Measurements from ENCODE around the gene FZR1.
A peak's percentile ranks its signal among the peaks of the same experiment; 100 is the strongest.

FZR1 gene

DNA sequence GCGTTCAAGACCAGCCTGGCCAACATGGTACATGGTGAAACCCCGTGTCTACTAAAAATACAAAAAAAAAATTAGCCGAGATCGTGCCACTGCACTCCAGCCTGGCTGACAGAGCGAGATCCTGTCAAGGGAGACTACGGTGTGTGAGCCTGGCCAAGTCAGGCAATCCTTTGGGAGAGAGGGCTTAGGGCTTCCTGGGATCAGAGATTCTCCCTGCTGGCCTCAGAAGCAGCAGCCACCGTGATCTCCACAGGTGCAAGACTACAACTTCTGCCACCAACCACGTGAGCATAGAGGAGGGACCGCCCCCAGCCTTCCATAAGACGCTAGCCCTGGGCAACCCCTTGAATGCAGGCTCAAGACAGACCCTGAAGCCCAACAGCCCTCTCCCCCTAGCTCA is 43.7 kb downstream of the FZR1 start:
- in situ Hi-C loops (cut with HindIII; ENCODE audit: low sequenced_read_pairs): no loop called here
- TF ChIP-seq, protein P1, sequence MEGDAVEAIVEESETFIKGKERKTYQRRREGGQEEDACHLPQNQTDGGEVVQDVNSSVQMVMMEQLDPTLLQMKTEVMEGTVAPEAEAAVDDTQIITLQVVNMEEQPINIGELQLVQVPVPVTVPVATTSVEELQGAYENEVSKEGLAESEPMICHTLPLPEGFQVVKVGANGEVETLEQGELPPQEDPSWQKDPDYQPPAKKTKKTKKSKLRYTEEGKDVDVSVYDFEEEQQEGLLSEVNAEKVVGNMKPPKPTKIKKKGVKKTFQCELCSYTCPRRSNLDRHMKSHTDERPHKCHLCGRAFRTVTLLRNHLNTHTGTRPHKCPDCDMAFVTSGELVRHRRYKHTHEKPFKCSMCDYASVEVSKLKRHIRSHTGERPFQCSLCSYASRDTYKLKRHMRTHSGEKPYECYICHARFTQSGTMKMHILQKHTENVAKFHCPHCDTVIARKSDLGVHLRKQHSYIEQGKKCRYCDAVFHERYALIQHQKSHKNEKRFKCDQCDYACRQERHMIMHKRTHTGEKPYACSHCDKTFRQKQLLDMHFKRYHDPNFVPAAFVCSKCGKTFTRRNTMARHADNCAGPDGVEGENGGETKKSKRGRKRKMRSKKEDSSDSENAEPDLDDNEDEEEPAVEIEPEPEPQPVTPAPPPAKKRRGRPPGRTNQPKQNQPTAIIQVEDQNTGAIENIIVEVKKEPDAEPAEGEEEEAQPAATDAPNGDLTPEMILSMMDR (IDR thresholded peaks at IDR 0.05; ENCODE audit: low read depth, low read length): no peak
- no peak overlapping the region for H3K4me3 ChIP-seq (ENCODE audit: low read depth, low read length)
- DNase-seq (ENCODE audit: low read depth, low spot score): no peak

GRCh38 chr19:3550947-3551791 is 45.1 kb downstream of the FZR1 start:
- DNase-seq (ENCODE audit: low read depth, low spot score): no peak
- H3K4me3 ChIP-seq (ENCODE audit: low read depth, low read length): no peak overlapping the region
- in situ Hi-C loops (cut with HindIII; ENCODE audit: low sequenced_read_pairs): no loop called here
- TF ChIP-seq, protein P1 (IDR thresholded peaks at IDR 0.05; ENCODE audit: low read depth, low read length): no peak

GRCh38 chr19:3551792-3552095 is 45.6 kb downstream of the FZR1 start:
- in situ Hi-C loops (cut with HindIII; ENCODE audit: low sequenced_read_pairs): no loop called here
- TF ChIP-seq, protein P1 (IDR thresholded peaks at IDR 0.05; ENCODE audit: low read depth, low read length): no peak
- no peak overlapping the region for H3K4me3 ChIP-seq (ENCODE audit: low read depth, low read length)

GRCh38 chr19:3554254-3555083 is 48.4 kb downstream of the FZR1 start:
- in situ Hi-C loops (cut with HindIII; ENCODE audit: low sequenced_read_pairs): no loop called here
- no peak for DNase-seq (ENCODE audit: low read depth, low spot score)
- no peak overlapping the region for H3K4me3 ChIP-seq (ENCODE audit: low read depth, low read length)
- TF ChIP-seq, protein P1 (IDR thresholded peaks at IDR 0.05; ENCODE audit: low read depth, low read length): no peak

More at GRCh38 chr19:3551792-3552095, 45.6 kb downstream of the FZR1 start:
- DNase-seq (ENCODE audit: low read depth, low spot score): no peak

DNA sequence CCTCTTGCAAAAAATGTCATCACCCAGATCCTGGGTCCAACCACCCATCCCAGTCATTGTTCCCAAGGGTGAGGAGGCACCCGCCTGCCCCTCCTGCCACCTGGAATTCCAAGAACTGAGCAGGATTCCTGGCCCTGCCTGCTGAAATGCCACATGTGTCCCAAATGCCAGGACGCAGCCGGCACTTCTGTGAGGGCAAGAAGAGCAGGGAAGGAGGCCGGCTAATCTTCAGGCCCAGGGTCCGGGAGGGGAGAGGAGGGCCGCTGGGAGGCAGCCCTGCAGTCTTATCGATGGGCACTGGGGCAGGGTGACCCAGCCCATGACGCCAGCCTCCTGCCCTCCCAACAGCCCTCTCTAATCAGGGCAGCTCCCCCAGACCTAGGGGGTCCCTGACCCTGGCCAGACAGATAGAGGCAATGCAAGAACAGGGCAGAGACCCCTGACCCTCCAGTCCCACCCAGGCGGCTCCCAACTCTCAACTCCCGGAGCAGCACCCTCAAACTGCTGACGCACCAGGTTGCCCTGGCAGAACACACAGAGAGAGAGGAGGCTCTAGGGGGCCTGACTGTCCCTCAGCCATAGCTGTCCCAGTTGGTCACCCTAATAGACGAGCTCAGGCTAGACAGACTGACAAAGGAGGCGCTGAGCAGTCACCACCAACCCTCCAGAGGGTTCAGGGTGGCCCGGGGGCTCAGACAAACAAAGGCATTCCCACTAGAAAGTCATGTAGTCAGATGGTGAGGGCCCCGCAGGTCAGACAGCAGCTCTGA is 49.7 kb downstream of the FZR1 start:
- TF ChIP-seq, protein P1 (IDR thresholded peaks at IDR 0.05; ENCODE audit: low read depth, low read length): no peak
- no peak for DNase-seq (ENCODE audit: low read depth, low spot score)
- in situ Hi-C loops (cut with HindIII; ENCODE audit: low sequenced_read_pairs): no loop called here
- H3K4me3 ChIP-seq (ENCODE audit: low read depth, low read length): peak overlapping the region; percentile 64

GRCh38 chr19:3556423-3556977 is 50.4 kb downstream of the FZR1 start:
- no peak for DNase-seq (ENCODE audit: low read depth, low spot score)
- in situ Hi-C loops (cut with HindIII; ENCODE audit: low sequenced_read_pairs): no loop called here
- peak overlapping the region; percentile 64 for H3K4me3 ChIP-seq (ENCODE audit: low read depth, low read length)
- TF ChIP-seq, protein P1 (IDR thresholded peaks at IDR 0.05; ENCODE audit: low read depth, low read length): no peak
